ENCODE results near the gene SUMO4. TPM values are rescaled to one million over a fixed set of nuclear protein-coding genes. Genes with fewer than 3 reads are reported as not detected.
"Not testable (repeated sequence)": the region's sequence is repeated elsewhere in the genome, so short reads cannot be mapped to it uniquely, and the experiment has no call there.

SUMO4 gene
- polyA plus RNA-seq, 5 donors: 0.79 to 1.9 (median 1.4) TPM

DNA sequence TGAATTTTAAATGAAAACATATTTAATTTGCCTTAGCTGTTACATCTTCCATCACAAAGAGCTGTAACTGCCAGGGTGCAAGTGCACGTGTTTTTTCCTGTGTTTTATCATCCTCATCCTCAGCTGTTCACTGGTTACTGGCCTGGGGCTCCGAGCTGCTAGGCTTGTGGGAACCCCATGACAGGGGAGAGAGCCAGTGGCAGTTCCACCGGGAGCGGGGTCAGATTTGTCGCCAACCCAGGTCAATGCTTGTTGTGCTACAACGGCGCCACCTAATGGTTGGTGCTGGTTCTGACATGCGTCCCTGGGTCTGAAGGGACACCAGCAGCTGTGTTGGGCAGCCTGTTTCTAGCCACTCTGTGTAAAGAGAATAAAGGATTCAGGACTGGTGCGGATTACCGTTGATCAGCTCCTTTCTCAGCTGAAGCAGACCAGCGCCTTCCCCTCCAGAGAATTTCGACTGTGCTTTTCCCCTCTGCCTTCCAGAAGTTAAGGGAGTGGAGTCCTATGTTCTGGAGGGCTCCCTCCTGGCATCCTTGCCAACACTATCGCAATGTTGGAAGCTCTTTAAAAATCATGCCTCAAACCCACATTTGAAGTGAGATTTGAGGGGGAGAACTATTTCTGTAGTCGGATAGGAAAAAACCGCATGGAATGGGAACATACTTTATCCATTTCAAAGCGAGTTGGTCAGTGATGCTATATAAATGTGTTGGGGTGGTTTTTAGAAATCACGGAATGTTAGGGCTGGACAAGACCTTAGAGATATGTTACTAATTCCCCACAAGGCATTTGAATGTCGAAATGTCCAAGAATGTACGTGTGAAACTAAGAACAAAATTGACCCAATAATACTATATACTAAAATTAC lies 32.1 kb downstream of the SUMO4 start:
- DNase-seq: peak; percentile 73 to 83

DNA sequence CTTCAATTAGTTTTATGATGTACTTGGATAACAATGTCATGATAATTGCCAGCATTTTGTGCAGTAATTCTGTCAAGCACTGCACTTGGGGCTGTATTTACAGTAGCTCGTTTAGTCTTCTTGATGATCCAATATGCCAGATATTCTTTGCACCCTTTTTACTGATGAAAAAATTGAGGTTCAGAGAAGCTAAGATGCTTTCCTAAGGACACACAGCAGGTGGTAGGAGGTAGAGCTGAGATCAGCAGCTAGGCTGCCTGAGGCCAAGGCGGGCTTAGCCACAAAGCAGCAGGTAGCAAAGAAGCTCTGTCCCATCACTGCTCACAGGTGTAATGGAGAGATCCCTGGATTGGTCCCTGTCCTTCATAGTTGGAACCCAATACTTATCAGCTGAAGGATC lies 33.3 kb downstream of the SUMO4 start:
- DNase-seq: no peak

DNA sequence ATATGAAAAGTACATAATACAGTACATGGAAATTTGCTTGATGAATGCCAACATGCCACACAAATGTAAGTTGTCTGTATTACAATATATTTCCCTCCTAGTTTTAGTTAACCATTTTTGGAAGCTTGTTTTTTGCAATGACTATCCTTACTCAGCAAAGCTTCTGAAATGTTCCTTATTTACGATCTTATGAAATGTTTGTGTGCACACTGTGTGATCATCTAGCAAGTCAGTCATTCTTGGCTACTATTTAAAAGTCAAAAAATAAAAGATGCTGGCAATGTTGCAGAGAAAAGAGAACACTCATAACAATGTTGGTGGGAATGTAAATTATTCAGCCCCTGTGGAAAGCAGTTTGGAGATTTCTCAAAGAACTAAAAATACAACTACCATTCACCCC lies 33.8 kb downstream of the SUMO4 start:
- DNase-seq: no peak

DNA sequence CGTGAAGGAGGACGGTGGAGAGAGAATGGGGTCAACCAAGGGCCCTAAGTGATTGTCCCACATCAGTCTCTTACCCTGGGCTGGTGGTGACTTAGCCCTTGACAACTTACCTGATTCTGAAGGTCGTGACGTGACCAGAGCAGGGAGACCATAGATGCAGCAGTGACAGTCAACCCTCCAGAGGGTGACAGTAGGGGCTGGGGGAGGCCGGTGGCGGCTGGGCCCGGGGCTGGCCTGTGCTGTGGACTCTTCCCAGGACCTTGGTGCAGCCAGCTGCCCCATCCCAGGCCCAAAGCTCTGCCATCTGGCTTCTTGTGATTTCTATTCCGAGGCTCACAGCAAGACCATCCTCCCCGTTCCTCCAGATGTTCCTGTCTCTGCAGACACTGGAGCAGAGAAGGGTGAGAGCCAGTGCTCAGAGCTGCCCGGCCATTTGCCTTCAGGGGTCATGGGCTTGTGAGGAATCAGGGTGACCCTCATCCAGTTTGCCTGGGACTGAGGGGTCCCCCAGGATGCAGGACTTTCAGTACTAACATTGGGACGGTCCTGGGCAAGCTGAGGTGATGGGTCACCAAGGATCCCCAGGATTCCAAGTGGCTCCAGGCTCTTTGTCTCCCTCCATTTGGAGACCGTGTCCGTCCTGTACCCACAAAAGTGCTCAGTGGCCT lies 36.0 kb downstream of the SUMO4 start:
- no peak for DNase-seq

DNA sequence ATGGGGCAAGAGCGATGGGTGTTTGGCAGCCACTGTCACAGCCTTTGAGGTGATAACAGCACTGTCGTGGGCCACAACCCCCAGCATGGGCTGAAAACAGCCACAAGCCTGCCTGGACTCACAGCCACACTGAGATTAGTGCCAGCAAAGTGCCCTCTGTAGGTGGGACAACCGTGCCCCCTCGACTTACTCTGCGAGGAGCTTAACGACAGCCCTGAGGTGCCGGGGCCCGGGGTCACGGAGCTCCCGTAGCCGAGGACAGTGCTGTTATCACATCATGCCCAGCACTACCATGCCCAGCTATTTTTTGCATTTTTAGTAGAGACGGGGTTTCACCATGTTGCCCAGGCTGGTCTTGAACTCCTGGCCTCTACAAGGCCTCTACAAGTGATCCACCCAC lies 36.6 kb downstream of the SUMO4 start:
- DNase-seq: no peak

DNA sequence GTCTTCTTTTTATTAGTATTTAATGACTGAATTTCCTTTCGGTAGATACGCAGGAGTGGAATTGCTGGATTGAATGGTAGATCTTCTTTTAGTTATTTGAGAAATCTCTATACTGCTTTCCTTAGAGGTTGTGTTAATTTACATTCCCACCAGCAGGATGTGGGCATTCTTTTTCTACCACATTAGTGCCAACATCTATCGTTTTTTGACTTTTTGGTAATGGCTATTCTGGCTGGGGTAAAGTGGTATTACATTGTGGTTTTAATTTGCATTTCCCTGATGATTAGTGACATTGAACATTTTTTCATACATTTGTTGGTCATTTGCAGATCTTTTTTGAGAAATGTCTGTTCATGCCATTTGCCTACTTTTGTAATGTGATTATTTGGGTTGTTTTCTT lies 37.1 kb downstream of the SUMO4 start:
- no peak for DNase-seq

DNA sequence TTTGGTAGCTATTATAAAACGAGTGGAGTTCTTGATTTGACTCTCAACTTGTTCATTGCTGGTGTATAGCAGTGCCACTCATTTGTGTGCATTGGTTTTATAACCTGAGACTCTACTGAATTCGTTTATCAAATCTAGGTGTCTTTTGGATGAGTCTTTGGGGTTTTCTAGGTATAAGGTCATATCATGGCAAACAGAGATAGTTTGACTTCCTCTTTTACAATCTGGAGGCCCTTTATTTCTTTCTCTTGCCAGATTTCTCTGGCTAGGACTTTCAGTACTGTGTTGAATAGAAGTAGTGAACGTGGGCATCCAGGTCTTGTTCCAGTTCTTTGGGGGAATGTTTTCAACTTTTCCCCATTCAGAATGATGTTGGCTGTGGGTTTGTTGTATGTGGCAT lies 38.8 kb downstream of the SUMO4 start:
- DNase-seq: no peak

DNA sequence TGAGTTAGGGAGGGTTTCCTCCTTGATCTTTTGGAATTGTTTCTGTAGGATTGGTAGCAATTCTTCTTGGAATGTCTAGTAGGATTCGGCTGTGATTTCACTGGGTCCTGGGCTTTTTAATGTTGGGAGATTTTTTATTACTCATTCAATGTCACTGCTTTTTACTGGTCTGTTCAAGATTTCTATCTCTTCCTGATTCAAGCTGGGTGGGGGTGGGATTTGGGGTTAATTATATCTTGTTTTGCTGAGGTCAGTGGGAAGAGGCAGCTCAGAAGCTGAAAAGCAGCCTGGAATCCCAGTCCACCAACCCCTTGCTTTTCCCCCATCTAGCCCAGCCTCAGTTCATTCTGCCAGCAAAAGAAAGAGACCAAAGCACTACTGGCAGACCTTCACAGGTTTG lies 39.6 kb downstream of the SUMO4 start:
- DNase-seq: no peak

DNA sequence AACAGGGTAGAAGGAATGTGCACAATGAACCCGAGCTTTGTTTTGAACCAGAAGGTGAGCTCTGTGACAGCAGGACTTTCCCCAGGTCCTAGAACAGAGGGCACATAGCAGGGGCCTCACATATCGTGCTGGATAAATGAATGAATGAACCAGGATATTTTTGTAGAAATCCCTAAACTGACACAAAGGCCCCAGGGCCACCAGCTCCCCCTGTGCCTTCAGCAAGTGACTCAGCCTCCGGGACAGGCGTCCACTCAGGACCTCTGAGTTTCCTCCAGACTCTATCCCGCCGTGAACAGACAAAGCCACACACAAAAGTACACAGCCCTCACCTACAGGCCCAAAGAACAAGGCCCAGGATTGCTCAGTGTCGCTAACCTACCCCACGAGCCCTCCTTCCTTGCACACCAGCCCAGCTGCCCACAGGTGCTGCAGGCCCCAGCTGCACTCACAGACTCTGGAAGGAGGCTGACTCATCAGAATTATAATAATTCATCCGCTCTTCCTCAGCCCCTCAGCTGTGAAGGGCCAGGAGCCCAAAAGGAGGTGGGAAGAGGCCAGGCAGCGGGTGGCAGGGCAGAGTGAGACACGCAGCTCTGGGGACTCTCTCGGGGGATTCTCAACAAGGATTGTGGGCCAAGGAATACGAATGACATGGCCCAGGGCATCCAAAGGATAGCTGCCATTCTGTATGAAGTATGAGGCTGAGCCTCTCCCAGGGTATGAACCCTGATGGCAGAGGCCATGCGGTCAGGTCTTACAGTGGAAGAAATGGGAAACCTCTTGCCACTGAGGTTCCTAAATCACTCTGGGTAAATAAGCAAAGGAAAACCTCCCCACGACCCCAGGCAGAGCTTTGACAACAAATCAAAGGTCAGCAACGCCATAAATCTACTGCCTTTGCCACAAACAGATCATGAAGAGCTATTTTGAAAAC lies 40.9 kb downstream of the SUMO4 start:
- DNase-seq: no peak

DNA sequence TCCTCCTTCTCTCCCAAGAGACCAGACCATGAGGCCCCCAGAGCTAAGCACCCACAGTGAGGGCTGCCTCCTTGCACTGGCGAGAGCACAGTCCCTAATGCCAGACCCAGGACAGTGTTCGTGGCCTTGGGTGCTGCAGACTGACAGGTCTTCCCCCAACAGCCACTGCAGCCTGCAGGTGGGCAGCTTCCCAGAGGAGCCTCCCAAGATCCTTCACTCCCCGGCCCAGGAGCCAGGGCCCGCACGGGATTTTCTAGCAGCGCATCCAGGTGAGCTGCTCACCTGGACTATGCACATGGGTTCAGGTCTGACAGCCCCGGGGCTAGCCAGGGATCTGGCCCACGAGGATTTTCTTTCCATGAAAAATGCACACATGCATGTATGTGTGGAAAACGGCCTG lies 41.7 kb downstream of the SUMO4 start:
- no peak for DNase-seq

DNA sequence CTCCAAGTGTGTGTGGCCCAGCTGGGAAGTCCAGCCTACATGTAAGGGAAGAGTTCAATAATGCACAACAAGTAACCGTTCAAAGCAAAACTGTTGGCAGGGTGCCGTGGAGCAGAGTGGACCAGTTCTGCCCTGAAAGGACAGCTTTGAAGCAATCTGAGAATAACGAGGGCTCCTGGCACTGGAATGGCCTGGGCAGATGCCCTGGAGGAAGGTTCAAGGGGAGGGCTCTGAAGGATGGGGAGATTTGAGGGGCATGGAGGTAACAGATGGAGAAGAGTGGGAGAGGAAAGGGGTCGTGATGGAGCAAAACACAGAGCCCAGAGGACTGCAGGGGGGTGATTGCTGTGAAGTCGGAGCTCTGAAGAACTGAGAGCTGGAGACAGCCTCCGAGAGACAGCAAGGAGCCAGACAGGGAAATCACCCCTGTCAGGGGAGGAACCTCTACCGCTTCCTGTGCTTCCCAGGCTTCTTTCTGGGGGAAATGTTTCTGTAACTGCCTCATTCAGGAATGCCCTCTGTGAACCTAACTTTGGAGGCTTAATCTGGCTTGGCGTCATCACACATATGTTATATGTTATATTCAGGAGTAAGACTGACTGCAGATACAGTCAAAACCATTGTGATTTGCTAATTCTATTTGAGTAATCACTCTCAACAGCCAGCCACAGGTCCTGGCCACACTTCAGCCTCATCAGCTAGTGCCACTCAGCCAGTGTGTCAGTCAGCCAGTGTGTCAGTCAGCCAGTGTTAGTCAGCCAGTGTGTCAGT lies 43.5 kb downstream of the SUMO4 start:
- DNase-seq: peak in 1 of 2 donors; percentile 24

DNA sequence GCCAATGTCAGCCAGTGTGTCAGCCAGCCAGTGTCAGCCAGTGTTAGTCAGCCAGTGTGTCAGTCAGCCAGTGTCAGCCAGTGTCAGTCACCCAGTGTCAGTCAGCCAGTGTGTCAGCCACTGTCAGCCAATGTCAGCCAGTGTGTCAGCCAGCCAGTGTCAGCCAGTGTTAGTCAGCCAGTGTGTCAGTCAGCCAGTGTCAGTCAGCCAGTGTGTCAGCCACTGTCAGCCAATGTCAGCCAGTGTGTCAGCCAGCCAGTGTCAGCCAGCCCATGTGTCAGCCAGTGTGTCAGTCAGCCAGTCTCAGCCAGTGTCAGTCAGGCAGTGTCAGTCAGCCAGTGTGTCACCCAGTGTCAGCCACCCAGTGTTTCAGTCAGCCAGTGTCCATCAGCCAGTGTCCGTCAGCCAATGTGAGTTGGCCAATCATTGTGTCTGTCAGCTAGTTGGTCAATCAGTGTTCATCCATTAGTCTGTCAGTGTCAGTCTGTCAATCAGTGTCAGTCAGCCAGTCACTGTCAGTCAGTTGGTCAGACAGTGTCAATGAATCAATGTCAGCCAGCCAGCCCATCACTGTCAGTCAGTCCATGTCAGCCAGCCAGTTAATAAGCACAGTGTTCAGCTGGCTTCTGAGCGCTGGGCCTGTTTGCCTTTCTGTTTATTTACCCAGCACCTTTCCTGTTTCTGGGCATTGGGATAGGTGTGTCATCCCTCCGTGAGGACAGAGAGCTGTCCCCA lies 44.5 kb downstream of the SUMO4 start:
- DNase-seq: not testable (repeated sequence)

DNA sequence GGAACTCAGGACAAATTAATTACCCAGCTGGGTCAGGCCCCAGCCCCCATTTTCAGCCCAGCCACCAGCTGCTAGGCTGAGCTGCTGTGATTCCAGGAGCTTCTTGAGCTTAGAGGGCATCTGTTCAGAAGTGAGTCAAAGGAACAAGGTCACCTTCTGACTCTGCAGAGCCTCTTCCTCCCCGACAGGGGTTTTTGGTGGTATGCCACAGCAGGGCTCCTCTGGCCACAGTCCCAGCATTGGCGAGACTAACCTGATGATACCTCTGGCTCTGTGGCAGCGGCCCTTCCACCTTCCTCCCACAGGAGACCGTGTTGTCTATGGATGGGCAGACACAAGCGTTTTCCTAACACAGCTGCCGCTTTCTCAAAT lies 45.0 kb downstream of the SUMO4 start:
- DNase-seq: no peak

DNA sequence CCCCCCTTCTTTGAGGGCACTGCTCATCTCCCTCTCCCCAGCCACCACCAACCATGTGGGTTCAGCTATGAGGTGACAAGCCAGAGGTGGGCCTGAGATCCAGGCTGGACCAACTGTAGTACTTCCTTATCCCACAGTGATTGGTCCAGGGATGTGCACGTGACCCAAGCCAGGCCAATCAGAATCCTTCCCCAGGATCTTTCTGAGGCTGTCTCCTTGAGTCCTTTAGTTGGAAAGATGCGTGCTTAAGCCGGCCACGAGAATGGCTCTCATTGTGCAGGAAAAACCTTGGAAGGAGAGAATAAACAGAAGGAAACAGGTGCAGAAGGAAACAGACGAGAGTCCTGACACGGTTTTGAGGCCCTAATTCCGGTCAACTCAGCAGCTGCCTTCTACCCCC lies 45.5 kb downstream of the SUMO4 start:
- no peak for DNase-seq

DNA sequence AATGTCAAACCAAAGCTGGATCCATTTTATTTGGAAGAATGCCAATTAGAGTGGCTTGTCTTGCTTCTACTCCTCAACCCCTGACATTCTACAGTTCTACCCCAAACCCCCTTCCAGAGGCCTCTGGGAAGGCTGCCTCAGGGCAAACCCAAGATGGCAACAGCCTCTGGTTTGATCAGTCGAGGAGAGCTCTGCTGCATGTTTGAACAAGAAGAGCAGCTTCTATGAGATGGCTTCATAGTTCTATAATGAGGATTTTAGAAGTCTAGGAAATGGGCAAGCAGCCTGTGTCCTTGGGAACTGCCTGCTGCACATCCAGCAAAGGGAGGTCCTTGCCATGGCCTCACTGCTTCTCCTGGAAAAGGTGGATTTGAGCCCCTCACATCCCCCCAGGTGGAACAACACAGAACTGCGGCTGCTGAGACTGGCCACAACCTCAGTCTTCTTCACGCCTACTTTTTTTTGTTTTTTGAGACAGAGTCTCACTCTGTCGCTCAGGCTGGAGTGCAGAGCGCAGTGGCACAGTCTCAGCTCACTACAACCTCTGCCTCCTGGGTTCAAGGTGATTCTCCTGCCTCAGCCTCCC lies 46.8 kb downstream of the SUMO4 start:
- DNase-seq: no peak

DNA sequence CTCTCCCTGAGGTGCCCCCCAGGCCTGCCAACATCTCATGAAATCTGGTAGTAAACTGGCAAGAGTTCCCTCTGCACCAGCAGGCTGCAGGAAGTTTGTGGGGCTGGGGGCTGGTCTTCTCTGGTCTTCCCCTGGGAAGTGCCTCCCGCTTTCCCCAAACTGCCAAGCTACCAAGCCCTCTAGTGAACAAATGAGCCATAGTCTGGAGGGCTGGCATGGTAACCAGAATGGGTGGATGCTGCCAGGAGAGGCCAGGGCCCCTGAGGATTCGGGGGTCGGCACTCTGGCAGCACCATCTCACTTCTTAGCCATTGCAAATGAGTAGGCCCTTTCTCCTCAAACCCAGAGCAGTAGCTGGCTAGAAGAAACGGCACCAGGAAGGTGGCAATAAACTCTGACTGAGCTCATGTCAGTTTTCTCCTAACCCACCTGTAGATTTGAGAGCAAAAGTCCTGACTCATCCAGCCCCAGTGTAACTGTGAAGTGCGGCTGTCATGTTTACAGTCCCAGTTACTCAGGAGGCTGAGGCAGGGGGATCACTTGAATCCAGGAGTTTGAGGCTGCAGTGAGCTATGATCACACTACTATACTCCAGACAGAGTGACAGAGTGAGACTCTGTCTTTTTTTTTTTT lies 48.9 kb downstream of the SUMO4 start:
- no peak for DNase-seq

DNA sequence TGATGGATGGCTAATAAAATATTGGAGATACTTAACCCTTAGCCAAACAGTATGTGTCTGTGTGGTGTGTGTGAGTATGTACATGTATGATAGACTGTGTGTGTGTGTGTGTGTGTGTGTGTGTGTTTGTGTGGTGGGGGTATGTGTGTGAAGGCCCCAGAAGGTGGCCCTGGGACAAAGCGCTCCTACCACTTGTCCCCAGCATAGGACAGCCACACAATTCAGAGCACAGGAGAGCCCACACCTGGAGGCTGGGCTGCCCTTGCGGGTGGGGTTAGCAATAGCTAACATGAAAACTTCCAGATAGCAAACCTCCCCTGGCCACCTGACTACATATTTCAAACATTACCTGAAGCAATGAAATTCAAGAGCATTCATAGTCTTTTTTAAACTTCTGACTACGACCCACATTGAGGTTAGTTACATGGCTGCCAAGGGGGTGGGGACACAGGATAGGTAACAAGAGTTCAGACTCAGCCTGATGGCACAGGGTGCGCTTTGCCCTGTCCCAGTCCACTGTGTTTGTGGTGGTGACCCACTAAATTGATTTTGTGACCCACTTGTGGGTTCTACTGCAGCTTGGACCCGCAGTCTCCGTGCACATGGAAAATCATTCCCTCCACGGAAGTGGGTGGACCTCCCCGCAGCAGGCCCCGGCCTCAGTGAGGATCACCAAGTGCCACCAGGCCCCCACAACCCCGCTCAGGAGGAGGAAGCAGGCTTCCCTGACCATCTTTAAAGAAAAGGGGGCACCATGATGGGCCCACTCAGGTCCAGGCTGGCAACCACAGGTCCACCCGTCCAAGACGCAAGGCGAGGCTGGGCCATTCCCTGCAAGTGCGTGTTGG lies 50.0 kb downstream of the SUMO4 start:
- DNase-seq: no peak

All from right lung (tissue), 5 donors.